Measurements from ENCODE around the gene IL36RN.

IL36RN gene

DNA sequence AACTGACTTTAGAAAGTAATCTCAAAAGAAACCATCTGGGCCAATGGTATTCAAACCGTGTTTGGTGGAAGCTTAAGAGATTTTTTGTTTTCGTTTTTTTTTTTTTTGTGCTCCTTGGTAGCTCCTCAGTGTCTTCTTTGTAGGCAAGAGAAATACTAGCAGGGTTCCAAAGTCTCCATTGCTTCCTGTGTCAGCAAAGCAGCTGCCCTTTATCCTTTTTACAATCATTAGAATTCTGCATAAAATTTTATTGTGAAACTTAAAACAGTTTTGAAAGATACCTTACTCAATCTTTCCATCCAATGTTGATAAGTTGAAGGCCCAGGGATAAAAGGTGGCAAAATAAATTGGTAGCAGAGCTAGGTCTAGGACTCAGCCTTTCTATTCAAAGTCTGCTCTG, 9.3 kb downstream of the IL36RN start:
- Histone ChIP-seq H3K4me3 (replicated peaks; ENCODE audit: insufficient read depth, low read length) (no peak overlapping the region), H3K27ac (replicated peaks) (no peak overlapping the region), H3K27me3 (ENCODE audit: insufficient read depth, poor library complexity, severe bottlenecking) (no peaks in the 10 kb centered on the region)
- TF ChIP-seq, protein P1, sequence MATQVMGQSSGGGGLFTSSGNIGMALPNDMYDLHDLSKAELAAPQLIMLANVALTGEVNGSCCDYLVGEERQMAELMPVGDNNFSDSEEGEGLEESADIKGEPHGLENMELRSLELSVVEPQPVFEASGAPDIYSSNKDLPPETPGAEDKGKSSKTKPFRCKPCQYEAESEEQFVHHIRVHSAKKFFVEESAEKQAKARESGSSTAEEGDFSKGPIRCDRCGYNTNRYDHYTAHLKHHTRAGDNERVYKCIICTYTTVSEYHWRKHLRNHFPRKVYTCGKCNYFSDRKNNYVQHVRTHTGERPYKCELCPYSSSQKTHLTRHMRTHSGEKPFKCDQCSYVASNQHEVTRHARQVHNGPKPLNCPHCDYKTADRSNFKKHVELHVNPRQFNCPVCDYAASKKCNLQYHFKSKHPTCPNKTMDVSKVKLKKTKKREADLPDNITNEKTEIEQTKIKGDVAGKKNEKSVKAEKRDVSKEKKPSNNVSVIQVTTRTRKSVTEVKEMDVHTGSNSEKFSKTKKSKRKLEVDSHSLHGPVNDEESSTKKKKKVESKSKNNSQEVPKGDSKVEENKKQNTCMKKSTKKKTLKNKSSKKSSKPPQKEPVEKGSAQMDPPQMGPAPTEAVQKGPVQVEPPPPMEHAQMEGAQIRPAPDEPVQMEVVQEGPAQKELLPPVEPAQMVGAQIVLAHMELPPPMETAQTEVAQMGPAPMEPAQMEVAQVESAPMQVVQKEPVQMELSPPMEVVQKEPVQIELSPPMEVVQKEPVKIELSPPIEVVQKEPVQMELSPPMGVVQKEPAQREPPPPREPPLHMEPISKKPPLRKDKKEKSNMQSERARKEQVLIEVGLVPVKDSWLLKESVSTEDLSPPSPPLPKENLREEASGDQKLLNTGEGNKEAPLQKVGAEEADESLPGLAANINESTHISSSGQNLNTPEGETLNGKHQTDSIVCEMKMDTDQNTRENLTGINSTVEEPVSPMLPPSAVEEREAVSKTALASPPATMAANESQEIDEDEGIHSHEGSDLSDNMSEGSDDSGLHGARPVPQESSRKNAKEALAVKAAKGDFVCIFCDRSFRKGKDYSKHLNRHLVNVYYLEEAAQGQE (IDR thresholded peaks at IDR 0.05; ENCODE audit: insufficient replicate concordance, low read depth): no peak
- TF ChIP-seq SPI1 (IDR thresholded peaks at IDR 0.05; ENCODE audit: borderline replicate concordance, low read depth): no peak
- TF ChIP-seq GABPA (IDR thresholded peaks at IDR 0.05; ENCODE audit: low read depth): no peak
- TF ChIP-seq POLR2AphosphoS5 (IDR thresholded peaks at IDR 0.05; ENCODE audit: low read depth): no peak
- TF ChIP-seq, protein P2, sequence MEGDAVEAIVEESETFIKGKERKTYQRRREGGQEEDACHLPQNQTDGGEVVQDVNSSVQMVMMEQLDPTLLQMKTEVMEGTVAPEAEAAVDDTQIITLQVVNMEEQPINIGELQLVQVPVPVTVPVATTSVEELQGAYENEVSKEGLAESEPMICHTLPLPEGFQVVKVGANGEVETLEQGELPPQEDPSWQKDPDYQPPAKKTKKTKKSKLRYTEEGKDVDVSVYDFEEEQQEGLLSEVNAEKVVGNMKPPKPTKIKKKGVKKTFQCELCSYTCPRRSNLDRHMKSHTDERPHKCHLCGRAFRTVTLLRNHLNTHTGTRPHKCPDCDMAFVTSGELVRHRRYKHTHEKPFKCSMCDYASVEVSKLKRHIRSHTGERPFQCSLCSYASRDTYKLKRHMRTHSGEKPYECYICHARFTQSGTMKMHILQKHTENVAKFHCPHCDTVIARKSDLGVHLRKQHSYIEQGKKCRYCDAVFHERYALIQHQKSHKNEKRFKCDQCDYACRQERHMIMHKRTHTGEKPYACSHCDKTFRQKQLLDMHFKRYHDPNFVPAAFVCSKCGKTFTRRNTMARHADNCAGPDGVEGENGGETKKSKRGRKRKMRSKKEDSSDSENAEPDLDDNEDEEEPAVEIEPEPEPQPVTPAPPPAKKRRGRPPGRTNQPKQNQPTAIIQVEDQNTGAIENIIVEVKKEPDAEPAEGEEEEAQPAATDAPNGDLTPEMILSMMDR (IDR thresholded peaks at IDR 0.05; ENCODE audit: insufficient read depth, low read length): no peak
- no peak for DNase-seq (ENCODE audit: low read depth in 1 of 2, low spot score in 1 of 2)

DNA sequence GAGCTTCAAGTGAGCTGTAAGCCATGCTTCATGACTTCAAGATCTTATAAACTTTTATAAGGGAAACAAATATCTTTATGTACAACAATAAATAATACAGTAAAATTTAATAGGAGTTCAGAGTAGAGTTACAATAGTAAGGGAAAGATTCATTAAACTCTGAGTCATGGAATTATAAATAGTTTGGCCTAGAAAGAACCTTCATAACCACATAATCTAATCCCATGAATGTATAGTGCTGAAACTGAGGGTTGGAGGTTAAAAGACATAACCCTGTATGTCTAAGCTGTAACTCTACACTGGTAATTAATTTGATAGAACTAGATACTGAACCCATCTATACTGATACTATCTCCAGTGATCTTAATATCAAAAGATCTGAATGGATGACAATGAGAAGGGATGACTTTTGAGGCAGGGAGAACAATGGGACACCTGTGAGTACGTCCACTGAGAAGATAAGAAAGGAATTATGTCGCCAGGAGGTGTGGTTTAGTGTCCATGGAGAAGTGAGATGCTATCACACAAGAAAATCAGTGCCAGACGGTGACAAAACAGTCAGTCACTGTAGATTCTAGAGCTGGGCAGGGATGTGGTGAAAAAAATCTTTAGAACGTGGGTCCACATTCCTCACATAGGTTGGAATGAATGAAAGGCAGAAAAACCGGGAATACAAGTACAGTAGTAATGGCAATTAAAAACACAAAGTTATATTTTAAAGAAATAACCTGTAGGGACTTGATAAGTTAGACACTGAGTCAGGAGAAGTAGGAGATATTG, 9.9 kb downstream of the IL36RN start:
- no peak overlapping the region for H3K4me3 ChIP-seq (replicated peaks; ENCODE audit: insufficient read depth, low read length)
- no peaks in the 10 kb centered on the region for H3K27me3 ChIP-seq (ENCODE audit: insufficient read depth, poor library complexity, severe bottlenecking)
- no peak for TF ChIP-seq SPI1 (IDR thresholded peaks at IDR 0.05; ENCODE audit: borderline replicate concordance, low read depth)
- no peak for TF ChIP-seq POLR2AphosphoS5 (IDR thresholded peaks at IDR 0.05; ENCODE audit: low read depth)
- TF ChIP-seq, protein P2 (IDR thresholded peaks at IDR 0.05; ENCODE audit: insufficient read depth, low read length): no peak
- no peak for TF ChIP-seq GABPA (IDR thresholded peaks at IDR 0.05; ENCODE audit: low read depth)
- TF ChIP-seq, protein P1 (IDR thresholded peaks at IDR 0.05; ENCODE audit: insufficient replicate concordance, low read depth): no peak
- no peak for DNase-seq (ENCODE audit: low read depth in 1 of 2, low spot score in 1 of 2)
- H3K27ac ChIP-seq (replicated peaks): no peak overlapping the region

DNA sequence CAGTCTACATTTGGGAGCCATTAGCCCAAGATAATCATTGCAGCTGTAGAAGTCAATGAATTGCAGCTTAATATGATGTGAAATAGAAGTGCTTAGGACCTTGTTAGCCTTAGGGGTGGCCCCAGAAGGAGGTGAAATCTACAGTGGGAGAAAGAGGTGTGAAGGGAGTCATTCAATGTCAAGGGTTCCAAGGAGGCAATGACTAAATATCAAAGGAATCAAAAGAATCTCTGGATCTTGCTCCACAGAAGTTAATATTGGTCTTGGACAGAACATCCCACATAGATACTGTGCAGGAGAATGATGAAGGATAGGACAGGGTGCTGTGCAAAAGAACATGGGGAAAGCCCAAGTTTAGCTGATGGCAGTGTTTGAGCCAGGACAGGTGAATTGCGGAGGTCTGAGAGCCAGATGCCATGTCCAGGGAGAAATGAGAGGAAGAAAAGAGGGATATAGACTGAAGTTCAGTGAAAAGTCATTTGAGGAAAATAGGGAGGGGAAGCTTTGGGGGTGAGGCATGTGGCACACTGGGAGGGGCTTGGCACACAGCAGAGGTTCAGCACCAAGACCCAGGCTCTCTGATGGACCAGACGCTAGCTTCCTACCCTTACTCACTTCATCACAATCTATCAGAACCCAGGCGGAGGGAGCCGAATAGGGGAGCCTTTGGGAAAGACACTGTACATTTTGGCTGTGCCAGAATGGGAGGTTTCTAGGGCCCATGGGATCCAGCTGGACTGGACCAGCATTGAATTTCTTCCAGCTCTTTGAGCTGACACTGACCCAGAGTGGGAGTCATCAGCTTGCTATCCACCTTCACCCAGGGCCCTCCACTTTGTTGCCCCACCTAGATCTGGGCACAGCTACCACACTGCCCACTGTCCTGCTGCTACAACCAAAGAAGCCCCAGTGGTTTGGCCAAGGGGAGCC, 10.9 kb downstream of the IL36RN start:
- TF ChIP-seq, protein P1 (IDR thresholded peaks at IDR 0.05; ENCODE audit: insufficient replicate concordance, low read depth): no peak
- TF ChIP-seq, protein P2 (IDR thresholded peaks at IDR 0.05; ENCODE audit: insufficient read depth, low read length): no peak
- no peak for TF ChIP-seq POLR2AphosphoS5 (IDR thresholded peaks at IDR 0.05; ENCODE audit: low read depth)
- no peak for TF ChIP-seq GABPA (IDR thresholded peaks at IDR 0.05; ENCODE audit: low read depth)
- TF ChIP-seq SPI1 (IDR thresholded peaks at IDR 0.05; ENCODE audit: borderline replicate concordance, low read depth): no peak
- DNase-seq (ENCODE audit: low read depth in 1 of 2, low spot score in 1 of 2): no peak
- no peak overlapping the region for H3K4me3 ChIP-seq (replicated peaks; ENCODE audit: insufficient read depth, low read length)
- H3K27me3 ChIP-seq (ENCODE audit: insufficient read depth, poor library complexity, severe bottlenecking): no peaks in the 10 kb centered on the region
- no peak overlapping the region for H3K27ac ChIP-seq (replicated peaks)

Data from HL-60 (cell line).